Measurements from ENCODE around the gene ARF1.

The ARF1 gene

DNA sequence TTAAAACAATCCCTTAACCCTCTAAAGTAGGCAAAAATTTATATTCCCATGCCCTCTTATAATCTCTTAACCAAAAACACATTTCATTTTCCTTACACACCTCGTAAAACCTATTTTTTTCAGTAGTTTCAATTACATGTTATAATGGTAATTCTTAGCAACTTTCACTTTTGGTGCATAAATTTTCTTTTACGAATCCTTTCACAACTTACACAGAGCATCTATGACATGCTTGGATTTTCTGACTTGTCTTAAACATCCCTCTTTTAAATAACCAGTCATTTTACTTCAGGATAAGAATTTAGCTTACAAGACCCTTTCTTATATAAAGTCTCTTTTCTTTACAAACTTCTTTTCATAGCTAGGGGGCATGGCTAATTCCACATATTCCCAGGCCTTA, 35.5 kb downstream of the ARF1 start:
- Histone ChIP-seq H3K4me3 (ENCODE audit: low read depth, low read length) (no peak overlapping the region), H3K36me3 (no peaks in the 10 kb centered on the region), H3K9me3 (ENCODE audit: severe bottlenecking) (no peaks in the 10 kb centered on the region), H3K27me3 (ENCODE audit: insufficient read depth, low read depth, severe bottlenecking) (no peaks in the 10 kb centered on the region), H3K27ac (no peak overlapping the region)
- TF ChIP-seq, protein P1, sequence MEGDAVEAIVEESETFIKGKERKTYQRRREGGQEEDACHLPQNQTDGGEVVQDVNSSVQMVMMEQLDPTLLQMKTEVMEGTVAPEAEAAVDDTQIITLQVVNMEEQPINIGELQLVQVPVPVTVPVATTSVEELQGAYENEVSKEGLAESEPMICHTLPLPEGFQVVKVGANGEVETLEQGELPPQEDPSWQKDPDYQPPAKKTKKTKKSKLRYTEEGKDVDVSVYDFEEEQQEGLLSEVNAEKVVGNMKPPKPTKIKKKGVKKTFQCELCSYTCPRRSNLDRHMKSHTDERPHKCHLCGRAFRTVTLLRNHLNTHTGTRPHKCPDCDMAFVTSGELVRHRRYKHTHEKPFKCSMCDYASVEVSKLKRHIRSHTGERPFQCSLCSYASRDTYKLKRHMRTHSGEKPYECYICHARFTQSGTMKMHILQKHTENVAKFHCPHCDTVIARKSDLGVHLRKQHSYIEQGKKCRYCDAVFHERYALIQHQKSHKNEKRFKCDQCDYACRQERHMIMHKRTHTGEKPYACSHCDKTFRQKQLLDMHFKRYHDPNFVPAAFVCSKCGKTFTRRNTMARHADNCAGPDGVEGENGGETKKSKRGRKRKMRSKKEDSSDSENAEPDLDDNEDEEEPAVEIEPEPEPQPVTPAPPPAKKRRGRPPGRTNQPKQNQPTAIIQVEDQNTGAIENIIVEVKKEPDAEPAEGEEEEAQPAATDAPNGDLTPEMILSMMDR (IDR thresholded peaks at IDR 0.05; ENCODE audit: low read depth, low read length) = no peak
- DNase-seq = no peak

DNA sequence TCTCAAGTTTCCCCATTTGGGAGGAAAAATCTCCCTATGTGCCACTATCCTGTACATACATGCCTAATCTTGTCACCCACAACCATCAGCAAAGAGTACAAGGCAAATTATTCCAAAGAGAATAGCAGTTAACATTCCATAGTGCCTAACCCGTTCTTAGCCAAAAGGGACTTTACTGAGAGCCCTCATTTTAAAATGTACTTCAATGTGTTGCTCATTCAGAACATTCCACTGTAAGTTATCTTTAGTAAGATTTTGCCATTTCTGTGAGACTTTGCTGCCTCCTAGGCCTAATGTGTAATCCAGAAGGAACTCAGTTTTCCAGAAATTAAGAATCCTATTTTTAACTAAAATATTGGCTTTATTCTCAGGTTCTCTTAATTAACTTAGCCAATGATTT, 37.8 kb downstream of the ARF1 start:
- no peak for DNase-seq

DNA sequence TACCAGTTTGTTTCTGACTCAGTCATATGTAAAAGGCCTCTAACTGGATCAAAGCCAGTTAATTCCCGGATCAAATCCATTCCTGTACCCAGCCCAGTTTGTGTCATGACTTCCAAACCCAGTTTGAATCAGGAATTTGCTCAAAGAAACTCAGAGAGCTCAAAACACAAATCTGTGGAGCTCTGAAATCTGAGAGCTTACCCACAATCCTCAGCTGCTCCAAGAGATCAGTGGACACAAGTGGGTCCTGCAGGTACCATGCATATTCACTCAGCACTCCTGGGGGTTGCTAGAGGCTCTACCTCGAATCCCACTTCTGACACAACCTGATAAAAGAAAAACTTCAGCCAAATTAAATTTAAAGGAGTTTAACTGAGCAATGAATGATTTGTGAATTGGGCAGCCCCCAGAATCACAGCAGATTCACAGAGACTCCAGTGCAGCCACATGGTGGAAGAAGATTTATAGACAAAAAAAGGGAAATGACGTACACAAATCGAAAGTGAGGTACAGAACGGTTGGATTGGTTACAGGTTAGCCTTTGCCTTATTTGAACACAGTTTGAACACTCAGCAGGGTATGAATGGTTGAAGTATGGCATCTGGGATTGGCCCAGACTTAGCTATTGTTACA, 38.5 kb downstream of the ARF1 start:
- Histone ChIP-seq H3K9me3 (ENCODE audit: severe bottlenecking) (no peaks in the 10 kb centered on the region), H3K27me3 (ENCODE audit: insufficient read depth, low read depth, severe bottlenecking) (no peaks in the 10 kb centered on the region), H3K4me3 (ENCODE audit: low read depth, low read length) (no peak overlapping the region), H3K36me3 (no peaks in the 10 kb centered on the region), H3K27ac (no peak overlapping the region)
- TF ChIP-seq, protein P1 (IDR thresholded peaks at IDR 0.05; ENCODE audit: low read depth, low read length) = no peak
- DNase-seq = no peak

More for the DNA sequence above, 37.8 kb downstream of the ARF1 start:
- no peaks in the 10 kb centered on the region for H3K9me3 ChIP-seq (ENCODE audit: severe bottlenecking)
- no peak overlapping the region for H3K4me3 ChIP-seq (ENCODE audit: low read depth, low read length)
- no peak overlapping the region for H3K27ac ChIP-seq
- TF ChIP-seq, protein P1 (IDR thresholded peaks at IDR 0.05; ENCODE audit: low read depth, low read length) = no peak
- no peaks in the 10 kb centered on the region for H3K36me3 ChIP-seq
- H3K27me3 ChIP-seq (ENCODE audit: insufficient read depth, low read depth, severe bottlenecking) = no peaks in the 10 kb centered on the region

DNA sequence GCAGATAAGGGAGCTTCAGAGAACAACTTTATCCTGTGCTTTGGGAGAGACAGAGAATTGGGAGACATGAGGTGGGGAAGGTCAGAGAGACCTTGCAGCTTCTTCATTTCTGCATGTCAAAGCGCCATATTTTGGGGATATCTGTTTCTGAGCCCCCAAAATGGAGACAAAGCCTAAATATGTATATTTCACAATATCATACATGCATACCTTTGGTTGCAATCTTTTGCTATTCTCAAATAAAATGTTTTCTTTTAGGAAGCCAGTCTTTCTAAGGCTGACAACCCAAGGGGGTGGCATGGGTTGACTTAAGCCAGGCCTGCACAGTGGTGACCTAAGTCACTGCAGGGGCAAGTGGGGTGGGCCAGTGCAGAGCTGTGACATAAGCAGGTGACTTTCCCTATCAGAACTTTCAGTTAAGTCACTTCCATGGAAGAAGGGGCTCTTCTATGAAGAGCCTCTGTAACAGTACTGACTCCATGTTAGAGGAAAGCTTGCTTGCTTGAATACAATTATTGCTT, 40.5 kb downstream of the ARF1 start:
- Histone ChIP-seq H3K36me3 (no peaks in the 10 kb centered on the region), H3K27me3 (ENCODE audit: insufficient read depth, low read depth, severe bottlenecking) (no peaks in the 10 kb centered on the region), H3K4me3 (ENCODE audit: low read depth, low read length) (no peak overlapping the region), H3K9me3 (ENCODE audit: severe bottlenecking) (no peaks in the 10 kb centered on the region), H3K27ac (no peak overlapping the region)
- no peak for DNase-seq
- TF ChIP-seq, protein P1 (IDR thresholded peaks at IDR 0.05; ENCODE audit: low read depth, low read length) = no peak

DNA sequence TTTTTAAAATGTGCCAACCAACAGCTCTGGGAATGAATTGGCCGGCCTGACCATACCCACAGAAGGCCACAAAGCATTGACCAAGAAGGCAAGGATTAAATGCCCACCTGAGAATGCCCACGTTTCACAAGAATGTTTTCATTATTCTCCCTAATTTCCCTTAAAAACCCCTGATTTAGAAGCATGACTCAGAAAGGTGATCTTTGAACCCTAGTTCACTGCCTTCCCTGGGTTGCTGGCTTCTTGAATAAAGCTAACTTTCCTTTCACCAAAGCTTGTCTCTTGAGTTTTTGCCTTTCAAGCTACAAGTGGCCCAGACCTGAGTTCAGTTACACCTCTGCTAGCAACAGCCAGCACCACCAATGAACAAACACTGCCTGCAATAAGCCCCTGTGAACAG, 41.0 kb downstream of the ARF1 start:
- no peak for DNase-seq
- Histone ChIP-seq H3K27ac (no peak overlapping the region), H3K36me3 (no peaks in the 10 kb centered on the region), H3K27me3 (ENCODE audit: insufficient read depth, low read depth, severe bottlenecking) (no peaks in the 10 kb centered on the region), H3K9me3 (ENCODE audit: severe bottlenecking) (no peaks in the 10 kb centered on the region), H3K4me3 (ENCODE audit: low read depth, low read length) (no peak overlapping the region)
- TF ChIP-seq, protein P1 (IDR thresholded peaks at IDR 0.05; ENCODE audit: low read depth, low read length) = no peak

DNA sequence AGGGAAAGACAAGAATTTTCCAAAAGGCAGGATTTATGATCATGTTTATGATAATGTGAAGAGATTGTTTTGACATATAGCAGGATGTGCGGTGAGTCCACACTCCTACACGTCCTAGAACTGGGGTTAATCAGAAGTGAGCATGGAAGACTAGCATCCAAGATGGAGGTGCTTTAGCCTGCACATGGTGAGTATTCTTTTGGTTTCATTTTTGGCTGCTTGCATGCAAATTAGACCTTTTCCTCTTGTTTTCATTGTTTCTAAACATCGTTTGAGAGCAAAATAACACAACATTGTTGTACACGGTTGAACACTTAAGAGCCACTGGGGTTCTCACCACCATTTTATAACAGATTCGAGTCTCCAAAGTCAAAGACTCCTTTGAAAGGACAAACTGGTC, 42.7 kb downstream of the ARF1 start:
- no peaks in the 10 kb centered on the region for H3K36me3 ChIP-seq
- TF ChIP-seq, protein P1 (IDR thresholded peaks at IDR 0.05; ENCODE audit: low read depth, low read length) = no peak
- H3K27ac ChIP-seq = no peak overlapping the region
- no peaks in the 10 kb centered on the region for H3K9me3 ChIP-seq (ENCODE audit: severe bottlenecking)
- no peaks in the 10 kb centered on the region for H3K27me3 ChIP-seq (ENCODE audit: insufficient read depth, low read depth, severe bottlenecking)
- H3K4me3 ChIP-seq (ENCODE audit: low read depth, low read length) = no peak overlapping the region
- DNase-seq = no peak
